GM12801 (cell line): ENCODE measurements around the gene CPA1.

Source experiments
- TF ChIP-seq, protein P1 (sequence below): IDR thresholded peaks from one replicate; pipeline ENCODE4 v1.5.1; 2011; ENCODE audit warnings: control low read depth; ENCODE audit not compliant: insufficient read length; ENCODE audit errors: extremely low read depth

The CPA1 gene

DNA sequence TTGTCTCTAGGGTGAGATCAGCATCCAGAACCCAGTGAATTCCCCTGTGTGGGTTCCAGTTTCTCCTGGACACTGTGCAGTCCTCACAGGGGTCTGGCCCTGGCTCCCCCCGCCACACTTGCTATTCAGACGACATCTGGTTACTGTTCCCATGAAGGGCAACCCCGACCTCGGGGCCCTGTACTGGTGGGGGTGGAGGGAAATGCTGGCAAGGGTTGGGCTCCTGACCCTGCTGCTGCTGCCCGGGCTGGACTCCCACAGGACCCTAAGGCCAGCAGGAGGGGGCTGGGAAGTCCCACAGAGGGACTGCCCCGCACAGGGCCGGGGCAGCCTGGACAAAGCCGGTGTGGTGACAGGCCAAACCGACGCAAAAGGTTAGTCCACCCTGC lies 768 bp upstream of the CPA1 start:
- TF ChIP-seq, protein P1, sequence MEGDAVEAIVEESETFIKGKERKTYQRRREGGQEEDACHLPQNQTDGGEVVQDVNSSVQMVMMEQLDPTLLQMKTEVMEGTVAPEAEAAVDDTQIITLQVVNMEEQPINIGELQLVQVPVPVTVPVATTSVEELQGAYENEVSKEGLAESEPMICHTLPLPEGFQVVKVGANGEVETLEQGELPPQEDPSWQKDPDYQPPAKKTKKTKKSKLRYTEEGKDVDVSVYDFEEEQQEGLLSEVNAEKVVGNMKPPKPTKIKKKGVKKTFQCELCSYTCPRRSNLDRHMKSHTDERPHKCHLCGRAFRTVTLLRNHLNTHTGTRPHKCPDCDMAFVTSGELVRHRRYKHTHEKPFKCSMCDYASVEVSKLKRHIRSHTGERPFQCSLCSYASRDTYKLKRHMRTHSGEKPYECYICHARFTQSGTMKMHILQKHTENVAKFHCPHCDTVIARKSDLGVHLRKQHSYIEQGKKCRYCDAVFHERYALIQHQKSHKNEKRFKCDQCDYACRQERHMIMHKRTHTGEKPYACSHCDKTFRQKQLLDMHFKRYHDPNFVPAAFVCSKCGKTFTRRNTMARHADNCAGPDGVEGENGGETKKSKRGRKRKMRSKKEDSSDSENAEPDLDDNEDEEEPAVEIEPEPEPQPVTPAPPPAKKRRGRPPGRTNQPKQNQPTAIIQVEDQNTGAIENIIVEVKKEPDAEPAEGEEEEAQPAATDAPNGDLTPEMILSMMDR, result no peak

DNA sequence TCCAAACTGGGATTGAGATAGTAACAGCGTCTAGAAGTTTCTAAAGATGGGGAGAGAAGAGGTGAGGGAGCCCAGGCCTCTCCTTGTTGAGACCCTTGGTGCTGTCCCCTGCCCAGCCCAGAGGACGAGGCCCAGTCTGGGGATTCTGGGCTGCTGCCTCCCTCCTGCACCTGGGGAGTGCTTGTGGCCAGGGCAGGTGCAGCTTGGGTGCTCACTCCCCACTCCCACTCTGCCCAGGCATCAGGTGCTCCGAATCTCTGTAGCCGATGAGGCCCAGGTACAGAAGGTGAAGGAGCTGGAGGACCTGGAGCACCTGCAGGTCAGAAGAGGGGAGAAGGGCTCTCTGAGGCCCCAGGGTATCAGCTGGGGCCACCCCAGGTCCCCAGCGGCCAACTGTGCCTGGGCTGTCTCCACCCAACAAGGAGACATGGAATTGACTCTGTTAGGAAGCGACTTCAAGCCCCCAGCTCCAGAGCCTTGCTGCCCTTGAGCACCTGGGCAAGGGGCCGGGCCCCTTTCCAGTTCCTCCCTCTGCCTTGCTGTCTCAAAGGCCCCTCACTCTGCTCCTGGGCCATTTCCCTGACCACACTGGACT lies 664 bp downstream of the CPA1 start:
- TF ChIP-seq, protein P1, result no peak

DNA sequence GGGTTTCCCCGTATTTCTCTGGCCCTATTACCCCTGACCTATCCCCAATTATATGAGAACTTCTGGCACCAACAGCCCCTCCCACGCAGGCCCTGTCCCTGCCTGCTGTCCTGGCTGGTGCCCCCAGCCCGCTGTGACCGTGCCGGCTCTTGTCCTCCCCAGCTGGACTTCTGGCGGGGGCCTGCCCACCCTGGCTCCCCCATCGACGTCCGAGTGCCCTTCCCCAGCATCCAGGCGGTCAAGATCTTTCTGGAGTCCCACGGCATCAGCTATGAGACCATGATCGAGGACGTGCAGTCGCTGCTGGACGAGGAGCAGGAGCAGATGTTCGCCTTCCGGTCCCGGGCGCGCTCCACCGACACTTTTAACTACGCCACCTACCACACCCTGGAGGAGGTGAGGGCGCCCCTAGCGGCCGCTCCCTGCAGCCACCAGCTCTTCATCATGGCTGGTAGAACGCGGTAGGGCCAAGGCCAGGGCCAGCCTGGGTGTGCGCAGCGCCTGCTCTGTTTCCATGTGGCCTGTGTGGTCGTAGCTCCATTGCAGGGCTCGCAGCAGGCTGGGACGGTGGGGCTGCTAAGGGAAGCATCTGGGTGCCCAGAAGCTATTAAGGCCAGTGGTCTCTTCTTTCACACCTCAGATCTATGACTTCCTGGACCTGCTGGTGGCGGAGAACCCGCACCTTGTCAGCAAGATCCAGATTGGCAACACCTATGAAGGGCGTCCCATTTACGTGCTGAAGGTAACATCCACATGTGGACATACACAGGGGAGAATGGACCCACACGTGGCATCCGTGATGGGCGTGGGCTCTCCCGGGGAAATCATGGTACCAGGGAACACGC lies 1.4 kb downstream of the CPA1 start:
- TF ChIP-seq, protein P1, result no peak

DNA sequence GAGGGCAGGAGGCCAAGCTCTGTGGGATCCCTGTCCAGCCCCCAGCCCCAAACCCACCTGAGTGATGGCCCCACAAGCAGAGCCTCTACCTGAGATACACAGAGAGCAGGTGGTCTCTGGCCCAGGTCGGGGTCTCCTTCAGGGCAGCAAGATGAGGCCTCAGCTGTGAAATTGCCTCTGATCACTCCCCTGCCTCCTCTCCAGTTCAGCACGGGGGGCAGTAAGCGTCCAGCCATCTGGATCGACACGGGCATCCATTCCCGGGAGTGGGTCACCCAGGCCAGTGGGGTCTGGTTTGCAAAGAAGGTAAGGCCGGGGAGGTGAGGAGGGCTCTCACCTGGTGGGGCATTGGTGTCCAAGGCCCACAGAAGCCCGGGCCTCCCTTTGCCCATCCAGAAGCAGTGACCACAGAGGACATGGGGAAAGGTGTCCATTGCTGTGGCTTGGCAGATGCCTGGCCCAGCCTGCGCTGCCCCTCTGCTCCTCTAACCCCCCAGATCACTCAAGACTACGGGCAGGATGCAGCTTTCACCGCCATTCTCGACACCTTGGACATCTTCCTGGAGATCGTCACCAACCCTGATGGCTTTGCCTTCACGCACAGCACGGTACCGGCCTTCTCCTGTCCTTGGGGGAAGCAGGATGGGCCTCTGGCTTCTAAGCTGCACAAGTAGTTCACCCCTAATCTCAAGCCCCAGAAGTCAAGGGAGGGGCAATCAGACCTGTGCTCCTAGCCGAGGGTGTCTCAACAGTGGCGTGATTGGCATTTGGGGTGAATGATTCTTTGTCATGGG lies 3.1 kb downstream of the CPA1 start:
- TF ChIP-seq, protein P1, result no peak

DNA sequence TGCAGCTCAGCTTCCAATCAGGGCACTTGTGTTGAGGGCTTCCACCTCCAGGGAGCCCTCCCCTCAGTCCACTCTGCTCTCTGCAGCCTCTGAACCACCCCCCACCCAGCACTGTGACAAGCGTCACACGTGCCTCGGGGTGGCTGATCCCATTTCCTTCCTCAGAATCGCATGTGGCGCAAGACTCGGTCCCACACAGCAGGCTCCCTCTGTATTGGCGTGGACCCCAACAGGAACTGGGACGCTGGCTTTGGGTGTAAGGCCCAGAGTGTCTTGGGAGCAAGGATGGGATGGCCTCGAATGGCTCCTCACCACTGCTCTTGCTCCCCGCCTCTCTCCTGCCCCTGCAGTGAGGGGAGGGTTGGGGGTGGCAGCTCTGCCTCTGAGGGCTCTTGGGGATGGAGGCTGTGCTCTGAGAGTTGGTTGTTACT lies 4.1 kb downstream of the CPA1 start:
- TF ChIP-seq, protein P1, result no peak

GRCh38 chr7:130384841-130385599 lies 4.7 kb downstream of the CPA1 start:
- TF ChIP-seq, protein P1, result no peak
